ENCODE measurements around the gene PTTG1IP. TPM values are rescaled to one million over a fixed set of nuclear protein-coding genes. Genes with fewer than 3 reads are reported as not detected.

The PTTG1IP gene
- total and polyA plus RNA-seq, 10 of the 15 experiments (the other 5 are each of a cell fraction or from before 2014, with no cell fraction given), result 2.4 to 56.4 (median 44.4) TPM

GRCh38 chr21:44847261-44848056 lies 26.0 kb downstream of the PTTG1IP start:
- 0 out of 2 replicates have a peak, but pooled peaks have one; percentile 42 for TF ChIP-seq POLR2A (IDR thresholded peaks at IDR 0.05; ENCODE audit: low read depth, low read length)
- no peak for TF ChIP-seq ASH2L (IDR thresholded peaks at IDR 0.05; ENCODE audit: borderline replicate concordance, low read depth)
- no TSS peak for BruUV-seq (replicated peaks)
- Histone ChIP-seq H3K9me3 (replicated peaks; ENCODE audit: control insufficient read depth, insufficient read depth, low read length) (no peaks in the 10 kb centered on the region), H3K4me2 (ENCODE audit: control insufficient read depth, insufficient read depth) (no peak overlapping the region), H2AFZ (ENCODE audit: control insufficient read depth, low read depth, low read length) (no peak overlapping the region), H3K9ac (ENCODE audit: control insufficient read depth, insufficient read depth, low read length) (no peak overlapping the region), H3K4me3 (no peak overlapping the region), H3K36me3 (ENCODE audit: control insufficient read depth in 2 of 2, insufficient read depth in 2 of 2, low read length in 1 of 2) (peaks cover 0 to 12% of the 10 kb centered on the region in 2 experiments; a peak in 2 of 4 replicates), H4K20me1 (ENCODE audit: control insufficient read depth, insufficient read depth) (no peaks in the 10 kb centered on the region), H3K27me3 (replicated peaks in 1 of 2; ENCODE audit: control insufficient read depth in 2 of 2, insufficient read depth in 2 of 2, low read length in 1 of 2) (no peaks in the 10 kb centered on the region; a peak in 2 of 4 replicates), H3K79me2 (ENCODE audit: control insufficient read depth, insufficient read depth, low read length) (no peaks in the 10 kb centered on the region), H3K4me1 (ENCODE audit: control insufficient read depth, insufficient read depth, low read length) (no peaks in the 10 kb centered on the region; the same call in 1 of the 2 replicates), H3K27ac (ENCODE audit: control insufficient read depth, insufficient read depth) (no peak overlapping the region)
- POLR2A ChIA-PET, result no interaction called here
- in situ Hi-C loops (cut with MboI) (no loop called here), intact Hi-C loops (cut with micrococcal nuclease; ENCODE audit: unreplicated experiment) (no loop called here)
- FAIRE-seq (no peak), ATAC-seq (no peak), DNase-seq (ENCODE audit: low read depth, low spot score) (no peak)
- CTCF ChIA-PET, result interaction anchor here (1.7 kb wide), 1 partner anchor 25 kb away, joined by 5 read pairs; no protein-coding TSS in a partner anchor
- WGBS (ENCODE audit: insufficient coverage, insufficient replicate concordance, low lambda C conversion rate, missing lambda C conversion rate), result 79% methylated on average over 24 of the region's 24 CpGs
- SMC1A ChIA-PET (ENCODE audit: uncharacterized antibody, unreplicated experiment), result interaction anchor here (0.9 kb wide), 1 partner anchor 28 kb away, joined by 3 read pairs; no protein-coding TSS in a partner anchor
- RAD21 ChIA-PET (ENCODE audit: unreplicated experiment), result no interaction called here

- H3K4me2 ChIP-seq (ENCODE audit: control insufficient read depth, insufficient read depth), result peak overlapping the region; percentile 79; the same call in 1 of the 2 replicates
- DNase-seq (ENCODE audit: low read depth, low spot score) (no peak), FAIRE-seq (no peak), ATAC-seq (peak; percentile 16)
- intact Hi-C loops (cut with micrococcal nuclease; ENCODE audit: unreplicated experiment), result no loop called here
- H3K36me3 ChIP-seq (ENCODE audit: control insufficient read depth in 2 of 2, insufficient read depth in 2 of 2, low read length in 1 of 2), result peaks cover 0 to 12% of the 10 kb centered on the region in 2 experiments; a peak in 2 of 4 replicates
- RAD21 ChIA-PET (ENCODE audit: unreplicated experiment), result no interaction called here
- no peak for TF ChIP-seq IRF5 (IDR thresholded peaks at IDR 0.05; ENCODE audit: borderline replicate concordance)
- TF ChIP-seq DPF2 (IDR thresholded peaks at IDR 0.05), result no peak
- no peak for TF ChIP-seq RELA (IDR thresholded peaks at IDR 0.05; ENCODE audit: borderline replicate concordance, partially characterized antibody)
- TF ChIP-seq NR2C1 (IDR thresholded peaks at IDR 0.05), result no peak
- TF ChIP-seq TBL1XR1 (IDR thresholded peaks at IDR 0.05; ENCODE audit: low read depth, low read length), result no peak
- TF ChIP-seq SMAD1 (IDR thresholded peaks at IDR 0.05; ENCODE audit: low read depth, partially characterized antibody), result no peak
- no peak for TF ChIP-seq CREB1 (IDR thresholded peaks at IDR 0.05; ENCODE audit: low read depth)
- CTCF ChIA-PET, result interaction anchor here (1.0 to 1.7 kb wide), 4 partner anchors 10 to 95 kb away, joined by 3 to 5 read pairs (median 3); partner anchors contain the start of gene PTTG1IP
- H3K4me3 ChIP-seq, result 0 out of 2 replicates have a peak overlapping the region, but pooled peaks have one; percentile 47
- POLR2A ChIA-PET, result no interaction called here
- H3K79me2 ChIP-seq (ENCODE audit: control insufficient read depth, insufficient read depth, low read length), result no peaks in the 10 kb centered on the region
- H4K20me1 ChIP-seq (ENCODE audit: control insufficient read depth, insufficient read depth), result no peaks in the 10 kb centered on the region
- no peaks in the 10 kb centered on the region for H3K9me3 ChIP-seq (replicated peaks; ENCODE audit: control insufficient read depth, insufficient read depth, low read length)
- H2AFZ ChIP-seq (ENCODE audit: control insufficient read depth, low read depth, low read length), result peak overlapping the region; percentile 61; the same call in 1 of the 2 replicates
- SMC1A ChIA-PET (ENCODE audit: uncharacterized antibody, unreplicated experiment), result interaction anchor here (0.9 kb wide), 1 partner anchor 35 kb away, joined by 3 read pairs; no protein-coding TSS in a partner anchor
- H3K27ac ChIP-seq (ENCODE audit: control insufficient read depth, insufficient read depth), result no peak overlapping the region
- in situ Hi-C loops (cut with MboI), result no loop called here
- no peaks in the 10 kb centered on the region; the same call in 1 of the 2 replicates for H3K4me1 ChIP-seq (ENCODE audit: control insufficient read depth, insufficient read depth, low read length)
- 47% methylated on average over 27 of the region's 27 CpGs for WGBS (ENCODE audit: insufficient coverage, insufficient replicate concordance, low lambda C conversion rate, missing lambda C conversion rate)
- no peaks in the 10 kb centered on the region; a peak in 2 of 4 replicates for H3K27me3 ChIP-seq (replicated peaks in 1 of 2; ENCODE audit: control insufficient read depth in 2 of 2, insufficient read depth in 2 of 2, low read length in 1 of 2)
- no peak overlapping the region; the same call in 1 of the 2 replicates for H3K9ac ChIP-seq (ENCODE audit: control insufficient read depth, insufficient read depth, low read length)
- BruUV-seq (replicated peaks), result no TSS peak
Observed at GRCh38 chr21:44846485-44847260, 26.8 kb downstream of the PTTG1IP start.
